RWPE2 (cell line): ENCODE measurements around the gene EID3.

ENCODE experiments used
- ATAC-seq: fragments of 200-7000 bp; cut with Tn5 transposase; 3 replicates; pipeline ENCODE4 v1.9.1; 2021; ENCODE audit warnings: low read depth
- DNase-seq: peaks from one replicate; pipeline ENCODE4 v3.0.0-alpha.2; 2020; ENCODE audit warnings: low spot score
- H3K27ac ChIP-seq: fragments of 450-650 bp; 2 replicates; pipeline ENCODE4 v1.5.1; 2017; ENCODE audit warnings: mild to moderate bottlenecking; ENCODE audit not compliant: poor library complexity, severe bottlenecking
- H3K27me3 ChIP-seq: fragments of 250-450 bp; sonication (Bioruptor Pico); 2 replicates; pipeline ENCODE4 v1.5.1; 2021; ENCODE audit warnings: mild to moderate bottlenecking, moderate library complexity; ENCODE audit not compliant: insufficient read depth, poor library complexity, severe bottlenecking
- H3K36me3 ChIP-seq: fragments of 250-450 bp; sonication (Bioruptor Pico); 2 replicates; pipeline ENCODE4 v1.5.1; 2020; ENCODE audit warnings: low read depth, mild to moderate bottlenecking, moderate library complexity
- H3K4me1 ChIP-seq: fragments of 250-450 bp; sonication (Bioruptor Pico); 2 replicates; pipeline ENCODE4 v1.5.1; 2021; ENCODE audit warnings: mild to moderate bottlenecking, moderate library complexity; ENCODE audit not compliant: insufficient read depth, poor library complexity, severe bottlenecking
- H3K4me3 ChIP-seq: fragments of 250-450 bp; sonication (Bioruptor Pico); 2 replicates; pipeline ENCODE4 v1.5.1; 2021; ENCODE audit warnings: mild to moderate bottlenecking, moderate library complexity; ENCODE audit not compliant: severe bottlenecking
- H3K9me3 ChIP-seq: fragments of 250-450 bp; sonication (Bioruptor Pico); 2 replicates; pipeline ENCODE4 v1.5.1; 2021; ENCODE audit warnings: mild to moderate bottlenecking, moderate library complexity; ENCODE audit not compliant: severe bottlenecking
- TF ChIP-seq, protein P1 (sequence below): fragments of 450-650 bp; IDR thresholded peaks from one replicate; pipeline ENCODE4 v1.5.1; 2017; ENCODE audit warnings: mild to moderate bottlenecking, moderate library complexity; ENCODE audit not compliant: poor library complexity, severe bottlenecking

The EID3 gene

DNA sequence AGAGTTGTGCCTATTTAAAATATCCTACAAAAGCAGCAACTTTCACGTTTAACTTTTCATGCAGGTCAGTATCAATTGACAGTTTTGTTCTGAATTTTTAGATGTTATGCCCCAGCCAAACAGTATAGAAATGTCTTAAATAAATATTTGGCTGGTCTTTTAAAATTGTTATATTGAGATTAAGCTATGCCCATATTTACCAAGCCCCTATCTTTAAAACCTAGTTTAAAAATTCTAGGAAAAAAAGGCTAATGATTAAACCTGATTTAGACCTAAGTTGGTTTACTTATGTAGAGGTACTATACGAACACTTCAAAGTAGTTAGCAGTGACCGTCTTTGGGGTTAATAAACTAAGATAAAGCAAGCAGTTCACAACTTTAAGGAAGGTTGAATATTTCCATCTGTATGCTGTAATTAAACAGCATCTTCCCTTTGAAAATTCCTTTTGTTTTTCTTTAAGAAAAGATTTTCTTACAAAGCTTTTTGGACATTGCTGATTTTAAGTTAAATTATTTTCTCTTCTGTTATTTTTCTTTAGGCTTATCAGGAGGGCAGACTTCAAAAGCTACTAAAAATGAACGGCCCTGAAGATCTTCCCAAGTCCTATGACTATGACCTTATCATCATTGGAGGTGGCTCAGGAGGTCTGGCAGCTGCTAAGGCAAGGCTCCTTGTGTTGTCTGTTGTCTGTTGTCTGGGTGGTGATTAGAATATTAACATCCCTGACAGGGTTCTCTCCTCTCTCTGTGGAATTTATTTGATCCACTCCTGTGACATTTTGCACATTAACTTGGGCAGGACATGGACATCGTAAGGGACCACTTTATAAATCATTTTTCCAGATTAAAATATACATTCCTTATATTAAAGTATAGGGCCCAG lies 7.5 kb downstream of the EID3 start:
- Histone ChIP-seq H3K27ac (no peak overlapping the region), H3K4me1 (no peaks in the 10 kb centered on the region), H3K27me3 (no peaks in the 10 kb centered on the region), H3K9me3 (no peaks in the 10 kb centered on the region), H3K4me3 (no peak overlapping the region), H3K36me3 (peaks cover 82% of the 10 kb centered on the region)
- TF ChIP-seq, protein P1, sequence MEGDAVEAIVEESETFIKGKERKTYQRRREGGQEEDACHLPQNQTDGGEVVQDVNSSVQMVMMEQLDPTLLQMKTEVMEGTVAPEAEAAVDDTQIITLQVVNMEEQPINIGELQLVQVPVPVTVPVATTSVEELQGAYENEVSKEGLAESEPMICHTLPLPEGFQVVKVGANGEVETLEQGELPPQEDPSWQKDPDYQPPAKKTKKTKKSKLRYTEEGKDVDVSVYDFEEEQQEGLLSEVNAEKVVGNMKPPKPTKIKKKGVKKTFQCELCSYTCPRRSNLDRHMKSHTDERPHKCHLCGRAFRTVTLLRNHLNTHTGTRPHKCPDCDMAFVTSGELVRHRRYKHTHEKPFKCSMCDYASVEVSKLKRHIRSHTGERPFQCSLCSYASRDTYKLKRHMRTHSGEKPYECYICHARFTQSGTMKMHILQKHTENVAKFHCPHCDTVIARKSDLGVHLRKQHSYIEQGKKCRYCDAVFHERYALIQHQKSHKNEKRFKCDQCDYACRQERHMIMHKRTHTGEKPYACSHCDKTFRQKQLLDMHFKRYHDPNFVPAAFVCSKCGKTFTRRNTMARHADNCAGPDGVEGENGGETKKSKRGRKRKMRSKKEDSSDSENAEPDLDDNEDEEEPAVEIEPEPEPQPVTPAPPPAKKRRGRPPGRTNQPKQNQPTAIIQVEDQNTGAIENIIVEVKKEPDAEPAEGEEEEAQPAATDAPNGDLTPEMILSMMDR, result no peak
- DNase-seq (no peak), ATAC-seq (no peak)

DNA sequence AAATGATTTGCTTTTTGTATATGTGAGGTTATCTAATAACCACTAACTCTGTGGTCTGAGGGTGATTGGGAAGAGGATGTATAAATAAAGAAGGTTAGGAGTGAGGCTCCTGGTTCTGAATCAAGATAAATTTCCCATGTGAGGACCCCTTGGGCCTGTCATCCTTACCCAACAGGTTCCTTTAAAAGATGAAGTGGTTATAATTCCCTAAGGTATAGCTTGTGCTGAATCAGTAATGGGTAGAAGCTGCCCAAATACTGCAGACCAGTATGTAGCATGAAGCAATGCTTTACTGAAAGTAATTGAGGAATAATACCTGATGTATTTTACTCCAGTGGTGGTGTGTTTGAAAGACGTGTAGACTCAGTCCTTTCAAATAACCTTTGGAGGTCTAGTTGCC lies 8.7 kb downstream of the EID3 start:
- Histone ChIP-seq H3K4me3 (no peak overlapping the region), H3K36me3 (peaks cover 86% of the 10 kb centered on the region), H3K9me3 (no peaks in the 10 kb centered on the region), H3K4me1 (no peaks in the 10 kb centered on the region), H3K27ac (no peak overlapping the region), H3K27me3 (no peaks in the 10 kb centered on the region)
- TF ChIP-seq, protein P1, result no peak
- ATAC-seq, result no peak
- no peak for DNase-seq

DNA sequence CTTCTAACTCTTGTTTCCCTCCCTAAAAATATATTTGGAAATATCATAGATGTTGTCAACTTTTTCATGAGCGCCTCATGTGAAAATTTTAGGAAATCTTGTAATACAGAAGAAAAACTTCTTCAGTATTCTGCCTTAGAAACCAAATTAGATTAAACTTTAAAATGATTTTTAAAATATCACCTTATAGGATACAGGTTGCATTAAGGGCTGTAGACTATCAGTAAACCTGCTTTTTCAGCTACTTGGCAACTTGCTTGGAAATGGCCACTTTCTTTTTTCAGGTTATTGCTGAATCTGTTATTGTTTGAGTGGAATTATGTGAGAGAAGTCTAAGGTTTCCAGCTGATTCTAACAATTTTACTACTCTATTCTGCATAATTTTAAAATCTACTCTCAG lies 9.1 kb downstream of the EID3 start:
- no peak overlapping the region for H3K4me3 ChIP-seq
- H3K4me1 ChIP-seq, result no peaks in the 10 kb centered on the region
- no peaks in the 10 kb centered on the region for H3K9me3 ChIP-seq
- DNase-seq (no peak), ATAC-seq (no peak)
- TF ChIP-seq, protein P1, result no peak
- H3K27me3 ChIP-seq, result no peaks in the 10 kb centered on the region
- peaks cover 90% of the 10 kb centered on the region for H3K36me3 ChIP-seq
- H3K27ac ChIP-seq, result no peak overlapping the region

DNA sequence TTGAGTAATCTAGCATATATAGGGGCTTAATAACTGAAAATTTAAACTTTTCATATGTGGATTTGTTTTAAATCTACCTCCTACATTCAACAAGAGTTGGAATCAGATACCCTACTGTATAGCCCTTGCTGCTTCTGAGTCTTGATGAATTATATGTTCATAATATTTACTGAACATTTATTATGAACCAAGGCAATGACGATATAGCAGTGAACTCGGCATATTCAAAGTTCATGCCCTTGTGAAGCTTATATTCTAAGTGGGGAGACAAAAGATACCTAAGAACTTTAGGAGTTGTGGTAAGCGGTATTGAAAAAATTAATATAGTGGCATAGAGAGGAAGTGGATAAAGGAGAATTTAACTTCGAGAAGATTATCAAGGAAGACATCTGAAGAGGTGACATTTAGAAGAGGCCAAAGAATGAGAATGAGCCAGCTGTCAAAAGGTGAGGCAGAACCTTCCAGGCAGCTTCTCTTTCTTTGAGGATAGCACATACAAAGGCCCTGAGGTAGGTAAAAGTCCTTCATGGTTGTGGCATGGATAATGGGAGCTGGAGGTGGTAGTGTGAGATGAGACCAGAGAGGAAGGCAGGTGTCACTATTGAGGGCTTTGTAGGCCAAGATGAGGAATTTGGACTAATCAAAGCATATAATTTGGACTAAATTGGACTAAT lies 10.2 kb downstream of the EID3 start:
- no peak for DNase-seq
- TF ChIP-seq, protein P1, result no peak
- Histone ChIP-seq H3K27me3 (no peaks in the 10 kb centered on the region), H3K27ac (no peak overlapping the region), H3K36me3 (peaks cover 95% of the 10 kb centered on the region), H3K9me3 (no peaks in the 10 kb centered on the region), H3K4me1 (no peaks in the 10 kb centered on the region), H3K4me3 (no peak overlapping the region)
- no peak; the same call in 2 of the 3 replicates for ATAC-seq

DNA sequence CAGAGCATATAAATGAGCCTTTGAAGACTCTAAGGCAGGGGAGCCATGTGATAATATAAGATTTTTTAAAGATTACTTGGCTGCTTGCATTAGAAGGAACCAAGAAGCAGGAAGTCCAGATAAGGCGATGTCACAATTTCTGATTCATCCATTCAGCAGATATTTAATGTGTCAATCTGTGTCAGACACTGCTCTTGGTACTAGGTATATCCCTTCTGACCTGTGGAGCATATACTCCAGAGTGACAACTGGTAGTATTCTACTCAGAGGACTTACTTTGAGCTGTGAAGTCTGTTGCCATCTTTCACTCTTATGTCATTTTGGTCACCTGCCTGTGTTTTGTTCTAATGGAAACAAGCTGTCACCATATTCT lies 10.7 kb downstream of the EID3 start:
- H3K27me3 ChIP-seq, result no peaks in the 10 kb centered on the region
- no peak overlapping the region for H3K4me3 ChIP-seq
- H3K36me3 ChIP-seq, result peaks cover 97% of the 10 kb centered on the region
- DNase-seq (no peak), ATAC-seq (peak; percentile 46; the same call in 2 of the 3 replicates)
- H3K4me1 ChIP-seq, result no peaks in the 10 kb centered on the region
- TF ChIP-seq, protein P1, result no peak
- H3K9me3 ChIP-seq, result no peaks in the 10 kb centered on the region
- no peak overlapping the region for H3K27ac ChIP-seq
